Activated T-helper 17 cell treated with anti-CD3 and anti-CD28 coated beads, Interleukin-2, amount 50 U/mL, for 72 hours (primary cell): ENCODE data around the gene TEX261. TPM values are rescaled to one million over a fixed set of nuclear protein-coding genes. Genes with fewer than 3 reads are reported as not detected.

Experiments used
- ATAC-seq: fragments of 150-1000 bp; cut with Tn5 transposase; replicated peaks from 2 replicates; pipeline ENCODE4 v1.10.0; 2021; ENCODE audit warnings: mild to moderate bottlenecking, moderate library complexity
- H3K27ac Mint-ChIP-seq: one replicate; pipeline ENCODE4 v1.8.0; 2022; ENCODE audit warnings: mixed read lengths
- H3K27me3 Mint-ChIP-seq: one replicate; pipeline ENCODE4 v1.8.0; 2022; ENCODE audit warnings: mixed read lengths
- H3K36me3 Mint-ChIP-seq: one replicate; pipeline ENCODE4 v1.8.0; 2022; ENCODE audit warnings: low read depth, mild to moderate bottlenecking, mixed read lengths
- H3K4me1 Mint-ChIP-seq: one replicate; pipeline ENCODE4 v1.8.0; 2022; ENCODE audit warnings: mixed read lengths
- H3K4me3 Mint-ChIP-seq: one replicate; pipeline ENCODE4 v1.8.0; 2022; ENCODE audit warnings: mild to moderate bottlenecking, mixed read lengths
- H3K9me3 Mint-ChIP-seq: one replicate; pipeline ENCODE4 v1.8.0; 2022; ENCODE audit warnings: mixed read lengths
- total RNA-seq, 2 donors: library from RNA; stranded (reverse); gene quantifications; one replicate each; pipeline ENCODE4 v1.2.3, GENCODE V29; 2022

TEX261 gene
- total RNA-seq, 2 donors from 2014 or later, result 27.2 to 66.9 TPM

- Mint-ChIP-seq H3K9me3 (no peaks in the 10 kb centered on the region), H3K4me1 (peaks cover 13% of the 10 kb centered on the region), H3K36me3 (peaks cover 88% of the 10 kb centered on the region), H3K27ac (no peak overlapping the region), H3K4me3 (no peak overlapping the region), H3K27me3 (no peaks in the 10 kb centered on the region)
- ATAC-seq, result no peak
Observed at GRCh38 chr2:70990216-70990615, 4.5 kb downstream of the TEX261 start.

- peaks cover 85% of the 10 kb centered on the region for H3K36me3 Mint-ChIP-seq
- no peaks in the 10 kb centered on the region for H3K27me3 Mint-ChIP-seq
- H3K4me3 Mint-ChIP-seq, result no peak overlapping the region
- H3K9me3 Mint-ChIP-seq, result no peaks in the 10 kb centered on the region
- peaks cover 16% of the 10 kb centered on the region for H3K4me1 Mint-ChIP-seq
- no peak overlapping the region for H3K27ac Mint-ChIP-seq
- no peak for ATAC-seq
Observed at GRCh38 chr2:70988726-70989648, 5.7 kb downstream of the TEX261 start.

- H3K4me3 Mint-ChIP-seq, result no peak overlapping the region
- H3K27ac Mint-ChIP-seq, result no peak overlapping the region
Observed at GRCh38 chr2:70988151-70988550, 6.5 kb downstream of the TEX261 start.

GRCh38 chr2:70987386-70987785 is 7.3 kb downstream of the TEX261 start:
- no peak for ATAC-seq
- Mint-ChIP-seq H3K36me3 (peaks cover 69% of the 10 kb centered on the region), H3K9me3 (no peaks in the 10 kb centered on the region), H3K27ac (peak overlapping the region; percentile 1), H3K27me3 (no peaks in the 10 kb centered on the region), H3K4me1 (peaks cover 4% of the 10 kb centered on the region), H3K4me3 (no peak overlapping the region)

More at GRCh38 chr2:70988151-70988550, 6.5 kb downstream of the TEX261 start:
- Mint-ChIP-seq H3K36me3 (peaks cover 76% of the 10 kb centered on the region), H3K4me1 (peaks cover 7% of the 10 kb centered on the region), H3K9me3 (no peaks in the 10 kb centered on the region), H3K27me3 (no peaks in the 10 kb centered on the region)
- no peak for ATAC-seq

- H3K27ac Mint-ChIP-seq, result peak overlapping the region; percentile 1
- no peaks in the 10 kb centered on the region for H3K9me3 Mint-ChIP-seq
- no peaks in the 10 kb centered on the region for H3K27me3 Mint-ChIP-seq
- H3K4me3 Mint-ChIP-seq, result no peak overlapping the region
- peaks cover 4% of the 10 kb centered on the region for H3K4me1 Mint-ChIP-seq
- no peak for ATAC-seq
- peaks cover 61% of the 10 kb centered on the region for H3K36me3 Mint-ChIP-seq
Observed at GRCh38 chr2:70986499-70987189, 8.0 kb downstream of the TEX261 start.

GRCh38 chr2:70985956-70986355 is 8.7 kb downstream of the TEX261 start:
- H3K27me3 Mint-ChIP-seq, result no peaks in the 10 kb centered on the region
- peaks cover 54% of the 10 kb centered on the region for H3K36me3 Mint-ChIP-seq
- H3K4me1 Mint-ChIP-seq, result peaks cover 4% of the 10 kb centered on the region
- H3K9me3 Mint-ChIP-seq, result no peaks in the 10 kb centered on the region
- H3K4me3 Mint-ChIP-seq, result no peak overlapping the region
- ATAC-seq, result no peak
- H3K27ac Mint-ChIP-seq, result peak overlapping the region; percentile 1

GRCh38 chr2:70985283-70985688 is 9.4 kb downstream of the TEX261 start:
- Mint-ChIP-seq H3K4me3 (no peak overlapping the region), H3K27ac (peak overlapping the region; percentile 1), H3K9me3 (no peaks in the 10 kb centered on the region), H3K27me3 (no peaks in the 10 kb centered on the region), H3K4me1 (peaks cover 4% of the 10 kb centered on the region), H3K36me3 (peaks cover 48% of the 10 kb centered on the region)
- ATAC-seq, result no peak

- H3K9me3 Mint-ChIP-seq, result no peaks in the 10 kb centered on the region
- peaks cover 4% of the 10 kb centered on the region for H3K4me1 Mint-ChIP-seq
- H3K27me3 Mint-ChIP-seq, result no peaks in the 10 kb centered on the region
- H3K36me3 Mint-ChIP-seq, result peaks cover 42% of the 10 kb centered on the region
- peak overlapping the region; percentile 35 for H3K4me3 Mint-ChIP-seq
- H3K27ac Mint-ChIP-seq, result no peak overlapping the region
- peak; percentile 99 for ATAC-seq
Observed at GRCh38 chr2:70984576-70985282, 9.9 kb downstream of the TEX261 start.

- no peaks in the 10 kb centered on the region for H3K27me3 Mint-ChIP-seq
- H3K36me3 Mint-ChIP-seq, result peaks cover 37% of the 10 kb centered on the region
- H3K4me3 Mint-ChIP-seq, result peak overlapping the region; percentile 35
- ATAC-seq, result no peak
- no peak overlapping the region for H3K27ac Mint-ChIP-seq
- H3K9me3 Mint-ChIP-seq, result no peaks in the 10 kb centered on the region
- peaks cover 4% of the 10 kb centered on the region for H3K4me1 Mint-ChIP-seq
Observed at GRCh38 chr2:70984228-70984575, 10.5 kb downstream of the TEX261 start.

- no peak for ATAC-seq
- peaks cover 31% of the 10 kb centered on the region for H3K36me3 Mint-ChIP-seq
- H3K27ac Mint-ChIP-seq, result no peak overlapping the region
- H3K4me1 Mint-ChIP-seq, result peaks cover 4% of the 10 kb centered on the region
- H3K9me3 Mint-ChIP-seq, result no peaks in the 10 kb centered on the region
- H3K27me3 Mint-ChIP-seq, result no peaks in the 10 kb centered on the region
- H3K4me3 Mint-ChIP-seq, result no peak overlapping the region
Observed at GRCh38 chr2:70983506-70984227, 11.0 kb downstream of the TEX261 start.

GRCh38 chr2:70982971-70983370 is 11.7 kb downstream of the TEX261 start:
- ATAC-seq, result no peak
- Mint-ChIP-seq H3K36me3 (peaks cover 24% of the 10 kb centered on the region), H3K27me3 (no peaks in the 10 kb centered on the region), H3K27ac (no peak overlapping the region), H3K4me1 (peaks cover 7% of the 10 kb centered on the region), H3K9me3 (no peaks in the 10 kb centered on the region), H3K4me3 (no peak overlapping the region)

GRCh38 chr2:70981866-70982810 is 12.5 kb downstream of the TEX261 start:
- peaks cover 16% of the 10 kb centered on the region for H3K36me3 Mint-ChIP-seq
- ATAC-seq, result no peak

GRCh38 chr2:70981421-70981820 is 13.3 kb downstream of the TEX261 start:
- peaks cover 18% of the 10 kb centered on the region for H3K4me1 Mint-ChIP-seq
- ATAC-seq, result no peak
- H3K27me3 Mint-ChIP-seq, result no peaks in the 10 kb centered on the region
- H3K27ac Mint-ChIP-seq, result no peak overlapping the region
- peaks cover 9% of the 10 kb centered on the region for H3K36me3 Mint-ChIP-seq
- no peak overlapping the region for H3K4me3 Mint-ChIP-seq
- no peaks in the 10 kb centered on the region for H3K9me3 Mint-ChIP-seq

More at GRCh38 chr2:70981866-70982810, 12.5 kb downstream of the TEX261 start:
- peaks cover 14% of the 10 kb centered on the region for H3K4me1 Mint-ChIP-seq
- no peak overlapping the region for H3K27ac Mint-ChIP-seq
- H3K4me3 Mint-ChIP-seq, result no peak overlapping the region
- no peaks in the 10 kb centered on the region for H3K9me3 Mint-ChIP-seq
- no peaks in the 10 kb centered on the region for H3K27me3 Mint-ChIP-seq
